HepG2 (cell line): ENCODE results near the gene FKBP8. TPM values are rescaled to one million over a fixed set of nuclear protein-coding genes. Genes with fewer than 3 reads are reported as not detected.

ENCODE experiments used
- ATF7 ChIP-seq, 2 experiments: fragments of 450-650 bp in 1 of 2; sonication (generic) in 1 of 2; formaldehyde crosslinking in 1 of 2; IDR thresholded peaks; 2 replicates each; pipeline versions ENCODE4 v1.4.0 to v1.6.1; 2016 to 2020; ENCODE audit warnings: antibody characterized with exemption in 1 of 2, mild to moderate bottlenecking in 1 of 2, missing genetic modification reagents in 1 of 2
- PBX3 ChIP-seq: sonication (generic); formaldehyde crosslinking; IDR thresholded peaks from 2 replicates; pipeline ENCODE4 v1.8.1; 2023; ENCODE audit warnings: missing genetic modification reagents, inconsistent platforms, borderline replicate concordance
- SMAD9 ChIP-seq: sonication (generic); formaldehyde crosslinking; IDR thresholded peaks from 2 replicates; pipeline ENCODE4 v1.5.1; 2020; ENCODE audit warnings: mild to moderate bottlenecking, missing genetic modification reagents
- TBX2 ChIP-seq: sonication (generic); formaldehyde crosslinking; IDR thresholded peaks from 2 replicates; pipeline ENCODE4 v1.5.0; 2020; ENCODE audit warnings: missing genetic modification reagents, mild to moderate bottlenecking, borderline replicate concordance
- XRCC5 ChIP-seq: fragments of 200-400 bp; formaldehyde crosslinking; optimal IDR thresholded peaks from 2 replicates; pipeline ENCODE3; 2017; ENCODE audit warnings: mild to moderate bottlenecking, low read length
- ZSCAN25 ChIP-seq: sonication (generic); formaldehyde crosslinking; IDR thresholded peaks from 2 replicates; pipeline ENCODE4 v1.8.0; 2022; ENCODE audit warnings: mild to moderate bottlenecking, missing genetic modification reagents
- polyA plus RNA-seq, 8 experiments: library from polyadenylated mRNA; depleted of rRNA in 3 of 8; stranded (reverse) in 7 of 8; unstranded in 1 of 8; fragments of >200 nt; fragmentation: Illumina TruSeq in 4 of 8; extraction: Trizol in 4 of 8; gene quantifications; 2 replicates each; pipeline versions ENCODE4 v1.2.1 to v1.2.3, GENCODE V29; 2011 to 2016; ENCODE audit warnings: low read depth in 4 of 8, missing spikeins in 1 of 8, mixed read lengths in 1 of 8; ENCODE audit not compliant: insufficient read depth in 1 of 8
- total RNA-seq, 5 experiments: library from RNA; depleted of rRNA; stranded (reverse); fragments of >200 nt; fragmentation: Illumina TruSeq; extraction: Trizol; gene quantifications; 2 replicates each; pipeline ENCODE4 v1.2.3, GENCODE V29; 2016; ENCODE audit warnings: low read depth in 1 of 5
- TF ChIP-seq, protein P1 (sequence below): sonication (generic); formaldehyde crosslinking; IDR thresholded peaks from 2 replicates; pipeline ENCODE4 v1.4.0; 2020; ENCODE audit warnings: mild to moderate bottlenecking, missing genetic modification reagents, borderline replicate concordance
- TF ChIP-seq, protein P2 (sequence below): sonication (generic); formaldehyde crosslinking; IDR thresholded peaks from 2 replicates; pipeline ENCODE4 v1.4.0; 2020; ENCODE audit warnings: missing genetic modification reagents, borderline replicate concordance
- TF ChIP-seq, protein P3 (sequence below): sonication (generic); formaldehyde crosslinking; IDR thresholded peaks from 2 replicates; pipeline ENCODE4 v1.4.0; 2020; ENCODE audit warnings: missing genetic modification reagents
- TF ChIP-seq, protein P4 (sequence below): sonication (generic); formaldehyde crosslinking; IDR thresholded peaks from 2 replicates; pipeline ENCODE4 v1.8.1; 2023; ENCODE audit warnings: mild to moderate bottlenecking, moderate library complexity, missing genetic modification reagents
- TF ChIP-seq, protein P5 (sequence below): sonication (generic); formaldehyde crosslinking; IDR thresholded peaks from 2 replicates; pipeline ENCODE4 v1.8.1; 2023; ENCODE audit warnings: mild to moderate bottlenecking, inconsistent platforms, moderate library complexity, missing genetic modification reagents, borderline replicate concordance

Gene FKBP8
- total and polyA plus RNA-seq, 2 of the 13 experiments (the other 11 are each of a cell fraction or from before 2014, with no cell fraction given): 81.7 to 93.9 TPM

GRCh38 chr19:18519962-18520847 is 23.2 kb downstream of the FKBP8 start (continued):
- TF ChIP-seq, protein P1, sequence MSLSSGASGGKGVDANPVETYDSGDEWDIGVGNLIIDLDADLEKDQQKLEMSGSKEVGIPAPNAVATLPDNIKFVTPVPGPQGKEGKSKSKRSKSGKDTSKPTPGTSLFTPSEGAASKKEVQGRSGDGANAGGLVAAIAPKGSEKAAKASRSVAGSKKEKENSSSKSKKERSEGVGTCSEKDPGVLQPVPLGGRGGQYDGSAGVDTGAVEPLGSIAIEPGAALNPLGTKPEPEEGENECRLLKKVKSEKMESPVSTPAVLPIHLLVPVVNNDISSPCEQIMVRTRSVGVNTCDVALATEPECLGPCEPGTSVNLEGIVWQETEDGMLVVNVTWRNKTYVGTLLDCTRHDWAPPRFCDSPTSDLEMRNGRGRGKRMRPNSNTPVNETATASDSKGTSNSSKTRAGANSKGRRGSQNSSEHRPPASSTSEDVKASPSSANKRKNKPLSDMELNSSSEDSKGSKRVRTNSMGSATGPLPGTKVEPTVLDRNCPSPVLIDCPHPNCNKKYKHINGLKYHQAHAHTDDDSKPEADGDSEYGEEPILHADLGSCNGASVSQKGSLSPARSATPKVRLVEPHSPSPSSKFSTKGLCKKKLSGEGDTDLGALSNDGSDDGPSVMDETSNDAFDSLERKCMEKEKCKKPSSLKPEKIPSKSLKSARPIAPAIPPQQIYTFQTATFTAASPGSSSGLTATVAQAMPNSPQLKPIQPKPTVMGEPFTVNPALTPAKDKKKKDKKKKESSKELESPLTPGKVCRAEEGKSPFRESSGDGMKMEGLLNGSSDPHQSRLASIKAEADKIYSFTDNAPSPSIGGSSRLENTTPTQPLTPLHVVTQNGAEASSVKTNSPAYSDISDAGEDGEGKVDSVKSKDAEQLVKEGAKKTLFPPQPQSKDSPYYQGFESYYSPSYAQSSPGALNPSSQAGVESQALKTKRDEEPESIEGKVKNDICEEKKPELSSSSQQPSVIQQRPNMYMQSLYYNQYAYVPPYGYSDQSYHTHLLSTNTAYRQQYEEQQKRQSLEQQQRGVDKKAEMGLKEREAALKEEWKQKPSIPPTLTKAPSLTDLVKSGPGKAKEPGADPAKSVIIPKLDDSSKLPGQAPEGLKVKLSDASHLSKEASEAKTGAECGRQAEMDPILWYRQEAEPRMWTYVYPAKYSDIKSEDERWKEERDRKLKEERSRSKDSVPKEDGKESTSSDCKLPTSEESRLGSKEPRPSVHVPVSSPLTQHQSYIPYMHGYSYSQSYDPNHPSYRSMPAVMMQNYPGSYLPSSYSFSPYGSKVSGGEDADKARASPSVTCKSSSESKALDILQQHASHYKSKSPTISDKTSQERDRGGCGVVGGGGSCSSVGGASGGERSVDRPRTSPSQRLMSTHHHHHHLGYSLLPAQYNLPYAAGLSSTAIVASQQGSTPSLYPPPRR (CRISPR knock-in tag): peak; percentile 61; the same call in 1 of the 2 replicates
- TF ChIP-seq, protein P2, sequence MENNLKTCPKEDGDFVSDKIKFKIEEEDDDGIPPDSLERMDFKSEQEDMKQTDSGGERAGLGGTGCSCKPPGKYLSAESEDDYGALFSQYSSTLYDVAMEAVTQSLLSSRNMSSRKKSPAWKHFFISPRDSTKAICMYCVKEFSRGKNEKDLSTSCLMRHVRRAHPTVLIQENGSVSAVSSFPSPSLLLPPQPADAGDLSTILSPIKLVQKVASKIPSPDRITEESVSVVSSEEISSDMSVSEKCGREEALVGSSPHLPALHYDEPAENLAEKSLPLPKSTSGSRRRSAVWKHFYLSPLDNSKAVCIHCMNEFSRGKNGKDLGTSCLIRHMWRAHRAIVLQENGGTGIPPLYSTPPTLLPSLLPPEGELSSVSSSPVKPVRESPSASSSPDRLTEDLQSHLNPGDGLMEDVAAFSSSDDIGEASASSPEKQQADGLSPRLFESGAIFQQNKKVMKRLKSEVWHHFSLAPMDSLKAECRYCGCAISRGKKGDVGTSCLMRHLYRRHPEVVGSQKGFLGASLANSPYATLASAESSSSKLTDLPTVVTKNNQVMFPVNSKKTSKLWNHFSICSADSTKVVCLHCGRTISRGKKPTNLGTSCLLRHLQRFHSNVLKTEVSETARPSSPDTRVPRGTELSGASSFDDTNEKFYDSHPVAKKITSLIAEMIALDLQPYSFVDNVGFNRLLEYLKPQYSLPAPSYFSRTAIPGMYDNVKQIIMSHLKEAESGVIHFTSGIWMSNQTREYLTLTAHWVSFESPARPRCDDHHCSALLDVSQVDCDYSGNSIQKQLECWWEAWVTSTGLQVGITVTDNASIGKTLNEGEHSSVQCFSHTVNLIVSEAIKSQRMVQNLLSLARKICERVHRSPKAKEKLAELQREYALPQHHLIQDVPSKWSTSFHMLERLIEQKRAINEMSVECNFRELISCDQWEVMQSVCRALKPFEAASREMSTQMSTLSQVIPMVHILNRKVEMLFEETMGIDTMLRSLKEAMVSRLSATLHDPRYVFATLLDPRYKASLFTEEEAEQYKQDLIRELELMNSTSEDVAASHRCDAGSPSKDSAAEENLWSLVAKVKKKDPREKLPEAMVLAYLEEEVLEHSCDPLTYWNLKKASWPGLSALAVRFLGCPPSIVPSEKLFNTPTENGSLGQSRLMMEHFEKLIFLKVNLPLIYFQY (CRISPR knock-in tag): 0 out of 2 replicates have a peak, but pooled peaks have one; percentile 32
- TF ChIP-seq, protein P3, sequence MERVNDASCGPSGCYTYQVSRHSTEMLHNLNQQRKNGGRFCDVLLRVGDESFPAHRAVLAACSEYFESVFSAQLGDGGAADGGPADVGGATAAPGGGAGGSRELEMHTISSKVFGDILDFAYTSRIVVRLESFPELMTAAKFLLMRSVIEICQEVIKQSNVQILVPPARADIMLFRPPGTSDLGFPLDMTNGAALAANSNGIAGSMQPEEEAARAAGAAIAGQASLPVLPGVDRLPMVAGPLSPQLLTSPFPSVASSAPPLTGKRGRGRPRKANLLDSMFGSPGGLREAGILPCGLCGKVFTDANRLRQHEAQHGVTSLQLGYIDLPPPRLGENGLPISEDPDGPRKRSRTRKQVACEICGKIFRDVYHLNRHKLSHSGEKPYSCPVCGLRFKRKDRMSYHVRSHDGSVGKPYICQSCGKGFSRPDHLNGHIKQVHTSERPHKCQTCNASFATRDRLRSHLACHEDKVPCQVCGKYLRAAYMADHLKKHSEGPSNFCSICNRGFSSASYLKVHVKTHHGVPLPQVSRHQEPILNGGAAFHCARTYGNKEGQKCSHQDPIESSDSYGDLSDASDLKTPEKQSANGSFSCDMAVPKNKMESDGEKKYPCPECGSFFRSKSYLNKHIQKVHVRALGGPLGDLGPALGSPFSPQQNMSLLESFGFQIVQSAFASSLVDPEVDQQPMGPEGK (CRISPR knock-in tag): peak; percentile 74
- no peak for TF ChIP-seq SMAD9 (CRISPR knock-in tag)
- no peak for TF ChIP-seq PBX3 (CRISPR knock-in tag)
- TF ChIP-seq ZSCAN25 (CRISPR knock-in tag): peak; percentile 73; the same call in 1 of the 2 replicates
- TF ChIP-seq ATF7 (IDR thresholded peaks at IDR 0.05): no peak
- no peak for TF ChIP-seq ATF7 (CRISPR knock-in tag; IDR thresholded peaks at IDR 0.05)
- TF ChIP-seq XRCC5: no peak
- TF ChIP-seq, protein P4, sequence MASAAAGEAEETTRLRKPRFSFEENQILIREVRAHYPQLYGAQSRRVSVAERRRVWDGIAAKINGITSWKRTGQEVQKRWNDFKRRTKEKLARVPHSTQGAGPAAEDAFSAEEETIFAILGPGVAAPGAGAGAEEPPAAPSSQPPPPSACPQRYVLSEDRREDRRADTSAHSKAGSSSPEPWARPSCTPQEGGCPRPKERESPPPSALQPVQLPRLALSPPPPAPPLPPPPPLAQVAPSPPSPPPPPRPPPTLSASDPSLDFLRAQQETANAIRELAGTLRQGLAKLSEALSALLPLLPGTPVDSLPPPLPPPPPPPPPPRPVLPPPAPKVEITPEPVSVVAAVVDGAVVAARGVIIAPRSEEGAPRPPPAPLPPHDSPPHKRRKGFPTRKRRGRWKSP: peak; percentile 29; the same call in 1 of the 2 replicates
- TF ChIP-seq TBX2 (CRISPR knock-in tag): peak; percentile 51; the same call in 1 of the 2 replicates
- TF ChIP-seq, protein P5, sequence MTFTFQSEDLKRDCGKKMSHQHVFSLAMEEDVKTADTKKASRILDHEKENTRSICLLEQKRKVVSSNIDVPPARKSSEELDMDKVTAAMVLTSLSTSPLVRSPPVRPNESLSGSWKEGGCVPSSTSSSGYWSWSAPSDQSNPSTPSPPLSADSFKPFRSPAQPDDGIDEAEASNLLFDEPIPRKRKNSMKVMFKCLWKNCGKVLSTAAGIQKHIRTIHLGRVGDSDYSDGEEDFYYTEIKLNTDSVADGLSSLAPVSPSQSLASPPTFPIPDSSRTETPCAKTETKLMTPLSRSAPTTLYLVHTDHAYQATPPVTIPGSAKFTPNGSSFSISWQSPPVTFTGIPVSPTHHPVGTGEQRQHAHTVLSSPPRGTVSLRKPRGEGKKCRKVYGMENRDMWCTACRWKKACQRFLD (CRISPR knock-in tag): no peak
